GM12892 (cell line): ENCODE measurements around the gene TAF9.

Experiments
- POLR2A ChIP-seq: IDR thresholded peaks from 2 replicates; pipeline ENCODE4 v1.6.1; 2011; ENCODE audit warnings: low read depth, low read length, control low read depth
- POLR2AphosphoS5 ChIP-seq: IDR thresholded peaks from 2 replicates; pipeline ENCODE4 v1.6.1; 2011; ENCODE audit warnings: low read depth, low read length, control low read depth
- TAF1 ChIP-seq: IDR thresholded peaks from 2 replicates; pipeline ENCODE4 v1.6.1; 2011; ENCODE audit warnings: low read depth, mild to moderate bottlenecking, control low read depth, low read length, borderline replicate concordance

- TF ChIP-seq POLR2A, result peak; percentile 36; the same call in 1 of the 2 replicates
- TF ChIP-seq POLR2AphosphoS5, result peak; percentile 47; the same call in 1 of the 2 replicates
- TF ChIP-seq TAF1, result no peak
Observed at GRCh38 chr5:69374911-69375446, 5.7 kb upstream of the TAF9 start.
